Astrocyte (in vitro differentiated cells and primary cell): ENCODE data around the gene PGA4. TPM values are rescaled to one million over a fixed set of nuclear protein-coding genes. Genes with fewer than 3 reads are reported as not detected.
"Not testable (repeated sequence)": the region's sequence is repeated elsewhere in the genome, so short reads cannot be mapped to it uniquely, and the experiment has no call there.

Experiments used
- DNase-seq: peaks from one replicate; pipeline ENCODE4 v3.0.0-alpha.2; 2010; ENCODE audit warnings: low read depth
- FAIRE-seq: peaks from 2 replicates; lab custom pipeline; 2011; peaks lifted over from hg19 to GRCh38; lab: Jason Lieb, UNC
- H2AFZ ChIP-seq: 2 replicates; pipeline ENCODE4 v1.6.0; 2012; ENCODE audit warnings: low read depth, low read length, inconsistent platforms
- H3K27ac ChIP-seq: 2 replicates; pipeline ENCODE4 v1.5.1; 2011; ENCODE audit warnings: low read depth, low read length, inconsistent platforms
- H3K27me3 ChIP-seq: 2 replicates; pipeline ENCODE4 v1.6.0; 2011; ENCODE audit warnings: low read length, inconsistent platforms; ENCODE audit not compliant: insufficient read depth
- H3K36me3 ChIP-seq: 2 replicates; pipeline ENCODE4 v1.5.1; 2011; ENCODE audit warnings: low read length, inconsistent platforms; ENCODE audit not compliant: insufficient read depth
- H3K4me1 ChIP-seq: 2 replicates; pipeline ENCODE4 v1.5.1; 2011; ENCODE audit warnings: low read length, inconsistent platforms; ENCODE audit not compliant: insufficient read depth
- H3K4me2 ChIP-seq: 2 replicates; pipeline ENCODE4 v1.6.0; 2012; ENCODE audit warnings: low read length, inconsistent platforms
- H3K4me3 ChIP-seq: 2 replicates; pipeline ENCODE4 v1.5.1; 2011; ENCODE audit warnings: low read depth, mild to moderate bottlenecking, low read length, inconsistent platforms; ENCODE audit not compliant: insufficient read depth
- H3K79me2 ChIP-seq: 2 replicates; pipeline ENCODE4 v1.6.0; 2012; ENCODE audit warnings: mild to moderate bottlenecking, low read length, inconsistent platforms; ENCODE audit not compliant: insufficient read depth
- H3K9ac ChIP-seq: 2 replicates; pipeline ENCODE4 v1.6.0; 2012; ENCODE audit warnings: mild to moderate bottlenecking, low read length, inconsistent platforms
- H3K9me3 ChIP-seq: 2 replicates; pipeline ENCODE4 v1.5.1; 2012; ENCODE audit warnings: low read depth, mild to moderate bottlenecking, low read length, inconsistent platforms; ENCODE audit not compliant: insufficient read depth
- H4K20me1 ChIP-seq: 2 replicates; pipeline ENCODE4 v1.6.0; 2012; ENCODE audit warnings: low read length, inconsistent platforms; ENCODE audit not compliant: insufficient read depth
- H3K27ac Mint-ChIP-seq: one replicate; pipeline ENCODE4 v1.8.0; 2021; ENCODE audit warnings: mild to moderate bottlenecking, mixed read lengths; ENCODE audit not compliant: unreplicated experiment
- H3K27me3 Mint-ChIP-seq: one replicate; pipeline ENCODE4 v1.8.0; 2021; ENCODE audit warnings: low read depth, mixed read lengths; ENCODE audit not compliant: unreplicated experiment
- H3K36me3 Mint-ChIP-seq: one replicate; pipeline ENCODE4 v1.8.0; 2021; ENCODE audit warnings: low read depth, mixed read lengths; ENCODE audit not compliant: unreplicated experiment
- H3K4me1 Mint-ChIP-seq: one replicate; pipeline ENCODE4 v1.8.0; 2021; ENCODE audit warnings: low read depth, mixed read lengths; ENCODE audit not compliant: unreplicated experiment
- H3K4me3 Mint-ChIP-seq: one replicate; pipeline ENCODE4 v1.8.0; 2021; ENCODE audit warnings: mild to moderate bottlenecking, moderate library complexity, mixed read lengths; ENCODE audit not compliant: unreplicated experiment
- H3K9me3 Mint-ChIP-seq: one replicate; pipeline ENCODE4 v1.8.0; 2021; ENCODE audit warnings: mild to moderate bottlenecking, mixed read lengths; ENCODE audit not compliant: unreplicated experiment
- CTCF ChIP-seq: IDR thresholded peaks from 2 replicates; pipeline ENCODE4 v1.5.1; 2011; ENCODE audit warnings: low read depth, mild to moderate bottlenecking, inconsistent platforms, low read length, moderate library complexity; ENCODE audit not compliant: insufficient read depth
- EZH2 ChIP-seq: IDR thresholded peaks from 2 replicates; pipeline ENCODE4 v1.6.1; 2012; ENCODE audit warnings: mild to moderate bottlenecking, low read length, inconsistent platforms; ENCODE audit not compliant: insufficient read depth
- total RNA-seq: library from RNA; stranded (reverse); gene quantifications from 2 replicates; pipeline ENCODE4 v1.2.1, GENCODE V29; 2021

Gene PGA4
- total RNA-seq, 1 donor from 2014 or later, result 0.86 TPM

GRCh38 chr11:61198948-61199523 is 23.1 kb upstream of the PGA4 start:
- FAIRE-seq, result no peak
- TF ChIP-seq EZH2 (no peak), CTCF (no peak)
- H3K27ac Mint-ChIP-seq, result no peak overlapping the region
- no peak overlapping the region for H3K9ac ChIP-seq
- no peak overlapping the region for H3K4me2 ChIP-seq
- H2AFZ ChIP-seq, result no peak overlapping the region
- H3K36me3 ChIP-seq, result no peaks in the 10 kb centered on the region
- H3K4me3 ChIP-seq, result no peak overlapping the region
- no peak overlapping the region for H3K4me3 Mint-ChIP-seq
- peaks cover 48% of the 10 kb centered on the region for H3K27me3 Mint-ChIP-seq
- H3K27ac ChIP-seq, result no peak overlapping the region
- DNase-seq, result no peak
- peaks cover 10% of the 10 kb centered on the region for H3K9me3 Mint-ChIP-seq
- H4K20me1 ChIP-seq, result no peaks in the 10 kb centered on the region
- no peaks in the 10 kb centered on the region for H3K79me2 ChIP-seq
- no peaks in the 10 kb centered on the region for H3K9me3 ChIP-seq
- no peaks in the 10 kb centered on the region for H3K4me1 ChIP-seq
- H3K36me3 Mint-ChIP-seq, result no peaks in the 10 kb centered on the region
- H3K4me1 Mint-ChIP-seq, result no peaks in the 10 kb centered on the region
- peaks cover 15% of the 10 kb centered on the region for H3K27me3 ChIP-seq

GRCh38 chr11:61201476-61201875 is 20.7 kb upstream of the PGA4 start:
- Histone ChIP-seq H3K27ac (no peak overlapping the region), H3K36me3 (no peaks in the 10 kb centered on the region), H3K27me3 (peaks cover 10% of the 10 kb centered on the region), H3K4me1 (no peaks in the 10 kb centered on the region), H2AFZ (no peak overlapping the region), H3K4me3 (no peak overlapping the region), H3K79me2 (no peaks in the 10 kb centered on the region), H4K20me1 (no peaks in the 10 kb centered on the region), H3K9ac (no peak overlapping the region), H3K4me2 (no peak overlapping the region), H3K9me3 (no peaks in the 10 kb centered on the region)
- H3K9me3 Mint-ChIP-seq, result peaks cover 10% of the 10 kb centered on the region
- H3K4me3 Mint-ChIP-seq, result no peak overlapping the region
- FAIRE-seq, result no peak
- no peaks in the 10 kb centered on the region for H3K36me3 Mint-ChIP-seq
- no peaks in the 10 kb centered on the region for H3K4me1 Mint-ChIP-seq
- TF ChIP-seq EZH2 (no peak), CTCF (no peak)
- DNase-seq, result no peak
- H3K27me3 Mint-ChIP-seq, result peaks cover 43% of the 10 kb centered on the region
- H3K27ac Mint-ChIP-seq, result no peak overlapping the region

- H3K27me3 Mint-ChIP-seq, result peaks cover 43% of the 10 kb centered on the region
- not testable (repeated sequence) for H3K4me2 ChIP-seq
These were observed 19.0 kb upstream of the PGA4 start, which contains the start of gene PGA3 for GRCh38 chr11:61202950-61203746. Gene PGA3, plus strand, starts transcription at chr11:61203515. Its CDS starts 50 bp downstream, at chr11:61203565.

DNA sequence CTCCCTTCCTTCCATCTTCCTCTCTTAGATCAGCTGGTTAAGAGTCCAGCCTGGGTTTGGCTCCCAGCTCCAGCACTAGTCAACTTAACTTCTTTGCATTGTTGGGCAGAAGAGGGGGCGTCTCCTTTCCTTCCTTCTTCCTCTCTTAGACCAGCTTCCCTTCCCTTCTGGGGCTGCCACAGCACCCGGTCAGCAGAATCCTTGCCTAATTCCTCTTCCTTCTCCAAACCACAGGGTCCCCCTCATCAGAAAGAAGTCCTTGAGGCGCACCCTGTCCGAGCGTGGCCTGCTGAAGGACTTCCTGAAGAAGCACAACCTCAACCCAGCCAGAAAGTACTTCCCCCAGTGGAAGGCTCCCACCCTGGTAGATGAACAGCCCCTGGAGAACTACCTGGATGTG is 18.3 kb upstream of the PGA4 start:
- not testable (repeated sequence) for DNase-seq, H3K27ac ChIP-seq, FAIRE-seq, H3K4me2 ChIP-seq, H3K36me3 Mint-ChIP-seq, H3K4me1 ChIP-seq, H3K9me3 ChIP-seq, H3K4me1 Mint-ChIP-seq, H3K4me3 ChIP-seq, H3K36me3 ChIP-seq, H3K27me3 ChIP-seq, H3K79me2 ChIP-seq, H3K9me3 Mint-ChIP-seq, H2AFZ ChIP-seq, H3K4me3 Mint-ChIP-seq, H3K27ac Mint-ChIP-seq, H4K20me1 ChIP-seq, H3K9ac ChIP-seq
- H3K27me3 Mint-ChIP-seq, result peaks cover 43% of the 10 kb centered on the region

More at GRCh38 chr11:61202950-61203746, 19.0 kb upstream of the PGA4 start, which contains the start of gene PGA3:
- not testable (repeated sequence) for H3K27me3 ChIP-seq, H3K27ac ChIP-seq, H3K79me2 ChIP-seq, DNase-seq, H3K4me1 Mint-ChIP-seq, H3K27ac Mint-ChIP-seq, H3K36me3 Mint-ChIP-seq, H3K36me3 ChIP-seq, FAIRE-seq, H3K4me1 ChIP-seq, H3K9ac ChIP-seq, H4K20me1 ChIP-seq, H3K4me3 Mint-ChIP-seq, H2AFZ ChIP-seq, H3K4me3 ChIP-seq, H3K9me3 Mint-ChIP-seq, H3K9me3 ChIP-seq
